ENCODE data around the gene MTMR1.

MTMR1 gene

GRCh38 chrX:150712619-150713018 is 19.4 kb downstream of the MTMR1 start:
- no peak for DNase-seq
- Mint-ChIP-seq H3K4me1 (no peaks in the 10 kb centered on the region), H3K27me3 (ENCODE audit: low read depth, poor library complexity) (peaks cover 3% of the 10 kb centered on the region), H3K9me3 (peaks cover 11% of the 10 kb centered on the region), H3K36me3 (ENCODE audit: low read depth) (peaks cover 13% of the 10 kb centered on the region), H3K4me3 (no peak overlapping the region), H3K27ac (no peak overlapping the region)
- TF ChIP-seq CTCF (IDR thresholded peaks at IDR 0.05): no peak

- Mint-ChIP-seq H3K27me3 (ENCODE audit: low read depth, poor library complexity) (no peaks in the 10 kb centered on the region), H3K4me3 (no peak overlapping the region), H3K9me3 (peaks cover 5% of the 10 kb centered on the region), H3K4me1 (no peaks in the 10 kb centered on the region), H3K36me3 (ENCODE audit: low read depth) (no peaks in the 10 kb centered on the region), H3K27ac (no peak overlapping the region)
- TF ChIP-seq CTCF (IDR thresholded peaks at IDR 0.05): no peak
- DNase-seq: no peak
Observed at GRCh38 chrX:150715184-150715583, 22.0 kb downstream of the MTMR1 start.

- TF ChIP-seq CTCF (IDR thresholded peaks at IDR 0.05): no peak
- peaks cover 29% of the 10 kb centered on the region for H3K9me3 Mint-ChIP-seq
- no peaks in the 10 kb centered on the region for H3K27me3 Mint-ChIP-seq (ENCODE audit: low read depth, poor library complexity)
- DNase-seq: no peak
- no peak overlapping the region for H3K27ac Mint-ChIP-seq
- H3K36me3 Mint-ChIP-seq (ENCODE audit: low read depth): peaks cover 26% of the 10 kb centered on the region
- no peaks in the 10 kb centered on the region for H3K4me1 Mint-ChIP-seq
- no peak overlapping the region for H3K4me3 Mint-ChIP-seq
Observed at GRCh38 chrX:150719621-150720020, 26.4 kb downstream of the MTMR1 start.

GRCh38 chrX:150729956-150730355 is 36.8 kb downstream of the MTMR1 start:
- Mint-ChIP-seq H3K4me3 (no peak overlapping the region), H3K27me3 (ENCODE audit: low read depth, poor library complexity) (peaks cover 7% of the 10 kb centered on the region), H3K9me3 (peaks cover 36% of the 10 kb centered on the region), H3K36me3 (ENCODE audit: low read depth) (peaks cover 60% of the 10 kb centered on the region), H3K27ac (no peak overlapping the region), H3K4me1 (no peaks in the 10 kb centered on the region)
- DNase-seq: no peak
- no peak for TF ChIP-seq CTCF (IDR thresholded peaks at IDR 0.05)

GRCh38 chrX:150730719-150731118 is 37.5 kb downstream of the MTMR1 start:
- H3K27me3 Mint-ChIP-seq (ENCODE audit: low read depth, poor library complexity): peaks cover 5% of the 10 kb centered on the region

More at GRCh38 chrX:150730719-150731118, 37.5 kb downstream of the MTMR1 start:
- no peak overlapping the region for H3K27ac Mint-ChIP-seq
- no peak for TF ChIP-seq CTCF (IDR thresholded peaks at IDR 0.05)
- DNase-seq: no peak
- no peak overlapping the region for H3K4me3 Mint-ChIP-seq
- H3K9me3 Mint-ChIP-seq: peaks cover 30% of the 10 kb centered on the region
- no peaks in the 10 kb centered on the region for H3K4me1 Mint-ChIP-seq
- peaks cover 60% of the 10 kb centered on the region for H3K36me3 Mint-ChIP-seq (ENCODE audit: low read depth)

Measured in nephron progenitor cell (in vitro differentiated cells).